Heart right ventricle (tissue), 16 donors: ENCODE data around the gene HDAC11. TPM values are rescaled to one million over a fixed set of nuclear protein-coding genes. Genes with fewer than 3 reads are reported as not detected.

Source experiments
- ATAC-seq, 8 donors: fragments of 200-7000 bp; cut with Tn5 transposase; one replicate each; pipeline ENCODE4 v1.9.1; 2020; ENCODE audit warnings: mild to moderate bottlenecking in 8 of 8, moderate library complexity in 8 of 8, moderate number of reproducible peaks in 1 of 8
- DNase-seq, 2 donors: peaks; one replicate each; pipeline ENCODE4 v3.0.0-alpha.2; 2020
- H3K27ac ChIP-seq, 10 donors: fragments of 200-600 bp; sonication (generic) in 2 of 10; one replicate each; pipeline versions ENCODE4 v1.5.0 to v1.8.0; 2020 to 2022; ENCODE audit warnings: mild to moderate bottlenecking in 3 of 10
- H3K27me3 ChIP-seq, 7 donors: fragments of 200-600 bp; one replicate each; pipeline ENCODE4 v1.8.0; 2021 to 2022; ENCODE audit warnings: mild to moderate bottlenecking in 2 of 7
- H3K36me3 ChIP-seq, 9 donors: fragments of 200-600 bp; sonication (generic) in 1 of 9; one replicate each; pipeline versions ENCODE4 v1.5.0 to v1.8.0; 2020 to 2022; ENCODE audit warnings: mild to moderate bottlenecking in 2 of 9
- H3K4me1 ChIP-seq, 9 donors: fragments of 200-600 bp; sonication (generic) in 1 of 9; one replicate each; pipeline versions ENCODE4 v1.5.0 to v1.8.0; 2020 to 2022; ENCODE audit warnings: mild to moderate bottlenecking in 4 of 9
- H3K4me3 ChIP-seq, 10 donors: fragments of 200-600 bp; sonication (generic) in 2 of 10; one replicate each; pipeline versions ENCODE4 v1.5.0 to v1.8.0; 2020 to 2022; ENCODE audit warnings: mild to moderate bottlenecking in 7 of 10, moderate library complexity in 2 of 10
- H3K9me3 ChIP-seq, 11 donors: fragments of 200-600 bp in 10 of 11; sonication (generic) in 2 of 11; one replicate each; pipeline versions ENCODE4 v1.5.0 to v1.8.0; 2013 to 2022; ENCODE audit warnings: mild to moderate bottlenecking in 2 of 11, control low read depth in 1 of 11, moderate library complexity in 1 of 11
- WGBS, 2 donors: extraction: QIAGEN DNeasy Blood & Tissue Kit; methylation state at CpG; one replicate each; pipeline ENCODE4 v1.1.7; 2013; ENCODE audit warnings: inconsistent platforms in 1 of 2; 5-methylcytosine and 5-hydroxymethylcytosine counted together
- intact Hi-C, 10 donors: fragments of 100-400 bp; cut with DNase I; formaldehyde crosslinking; loops; one replicate each; pipeline versions ENCODE4 v1.11.1 to v1.14.2; 2022
- polyA plus RNA-seq, 2 donors: library from polyadenylated mRNA; stranded (reverse); fragments of 200-250 nt; gene quantifications; one replicate each; pipeline ENCODE4 v1.2.3, GENCODE V29; 2013
- total RNA-seq, 10 donors: library from RNA; stranded (reverse); fragmentation: NEBNext Ultra II Directional in 3 of 10; extraction: Animal tissue kit (Norgen Biotek cat#: 25700) in 3 of 10; gene quantifications; one replicate each; pipeline versions ENCODE4 v1.2.1 to v1.2.4, GENCODE V29; 2021 to 2023
- TF ChIP-seq, protein P1 (sequence below), 9 donors: fragments of 200-600 bp; sonication (generic) in 2 of 9; IDR thresholded peaks; one replicate each; pipeline versions ENCODE4 v1.5.0 to v1.8.0; 2021 to 2022; ENCODE audit warnings: antibody characterized with exemption in 9 of 9, mild to moderate bottlenecking in 5 of 9, moderate library complexity in 1 of 9
- donor health status: Arrhythmogenic right ventricular cardiomyopathy.
- donor health status: ischemic (EF 13 %, LVEDD 7.1; RV severe dilation, severe dysfunction).
- donor health status: healthy with polysubstance abuse.
- donor health status: DM: no; HTN: yes; CAD: no.
- donor health status: DM: no; HTN: no; CAD: no.
- donor health status: ischemic (EF 25% LVEDD 6.9; RV normal size, moderate dysfunction).
- donor health status: ischemic (EF 25% LVEDD 5.7; RV mildly dilated, moderate dysfunction).
- donor health status: healthy.
- donor health status: DM: yes; HTN: yes; CAD: no.
- donor health status: Ischemic cardiomyopathy.
- donor health status: ischemic (EF 35%, LVEDD 5.7; RV mildly dilated, moderate dysfunction).
- donor health status: nonischemic (EF 11% LVEDD 7.7; RV severe dilation, severe dysfunction).
- donor health status: DM: yes; HTN: yes; CAD: no.
- donor health status: PGD.
- donor health status: ischemic (EF 29% LVEDD 5.4; RV normal size, mild dysfunction).
- donor health status: nonischemic (EF 23%, LVEDD 6.1; RV moderate dilation, normal function).

Gene HDAC11
- total and polyA plus RNA-seq, 12 donors, result 15.9 to 46.0 (median 33.3) TPM

DNA sequence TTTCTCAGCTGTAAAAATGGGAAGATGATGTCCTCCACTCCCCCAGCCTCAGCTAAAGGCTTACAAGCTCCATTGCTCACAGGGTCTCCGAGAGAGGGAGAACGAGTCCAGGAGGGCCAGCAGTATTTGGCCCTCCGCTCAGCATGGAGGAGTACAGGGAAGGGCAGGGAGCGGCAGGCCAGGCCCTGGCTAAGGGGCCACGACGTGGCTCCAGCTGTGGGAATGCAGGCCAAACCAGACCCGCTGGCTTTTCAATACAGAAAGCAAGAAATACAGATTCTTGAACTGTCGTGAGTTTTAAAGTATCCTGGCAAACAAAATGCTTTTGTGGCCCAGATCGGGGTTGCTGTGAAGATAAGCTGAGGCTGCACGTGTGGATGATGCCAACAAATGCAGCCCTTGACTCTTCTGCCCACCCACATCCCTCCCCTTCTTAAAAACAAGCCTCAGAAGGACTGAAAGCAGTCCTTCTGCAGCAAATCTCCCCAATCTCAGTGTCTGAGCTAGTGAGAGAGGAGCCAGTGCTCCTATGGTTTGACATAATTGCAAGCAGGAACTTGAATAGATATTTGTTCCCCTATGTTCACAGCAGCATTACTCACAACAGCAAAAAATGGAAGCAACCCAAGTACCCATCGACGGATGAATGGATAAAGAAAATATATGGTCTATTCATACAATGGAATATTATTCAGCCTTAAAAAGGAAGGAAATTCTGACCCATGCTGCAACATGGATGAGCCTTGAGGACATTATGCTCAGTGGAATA lies 50.3 kb downstream of the HDAC11 start:
- 75% methylated on average over 12 of the region's 12 CpGs for WGBS, 2 donors
- Histone ChIP-seq H3K4me3 (no peak overlapping the region), H3K4me1 (peaks cover 0 to 45% (median 10%) of the 10 kb centered on the region in 9 donors), H3K36me3 (no peaks in the 10 kb centered on the region), H3K9me3 (no peaks in the 10 kb centered on the region), H3K27ac (peak overlapping the region in 6 of 10 donors; percentile 9 to 55 (median 26)), H3K27me3 (no peaks in the 10 kb centered on the region)
- DNase-seq, result no peak
- TF ChIP-seq, protein P1, sequence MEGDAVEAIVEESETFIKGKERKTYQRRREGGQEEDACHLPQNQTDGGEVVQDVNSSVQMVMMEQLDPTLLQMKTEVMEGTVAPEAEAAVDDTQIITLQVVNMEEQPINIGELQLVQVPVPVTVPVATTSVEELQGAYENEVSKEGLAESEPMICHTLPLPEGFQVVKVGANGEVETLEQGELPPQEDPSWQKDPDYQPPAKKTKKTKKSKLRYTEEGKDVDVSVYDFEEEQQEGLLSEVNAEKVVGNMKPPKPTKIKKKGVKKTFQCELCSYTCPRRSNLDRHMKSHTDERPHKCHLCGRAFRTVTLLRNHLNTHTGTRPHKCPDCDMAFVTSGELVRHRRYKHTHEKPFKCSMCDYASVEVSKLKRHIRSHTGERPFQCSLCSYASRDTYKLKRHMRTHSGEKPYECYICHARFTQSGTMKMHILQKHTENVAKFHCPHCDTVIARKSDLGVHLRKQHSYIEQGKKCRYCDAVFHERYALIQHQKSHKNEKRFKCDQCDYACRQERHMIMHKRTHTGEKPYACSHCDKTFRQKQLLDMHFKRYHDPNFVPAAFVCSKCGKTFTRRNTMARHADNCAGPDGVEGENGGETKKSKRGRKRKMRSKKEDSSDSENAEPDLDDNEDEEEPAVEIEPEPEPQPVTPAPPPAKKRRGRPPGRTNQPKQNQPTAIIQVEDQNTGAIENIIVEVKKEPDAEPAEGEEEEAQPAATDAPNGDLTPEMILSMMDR (IDR thresholded peaks at IDR 0.05), result no peak
- no peak for ATAC-seq
- intact Hi-C loops, result loop anchor here in 1 of 10 donors (1.0 kb wide), 1 partner anchor 13 kb away; no protein-coding TSS in a partner anchor

DNA sequence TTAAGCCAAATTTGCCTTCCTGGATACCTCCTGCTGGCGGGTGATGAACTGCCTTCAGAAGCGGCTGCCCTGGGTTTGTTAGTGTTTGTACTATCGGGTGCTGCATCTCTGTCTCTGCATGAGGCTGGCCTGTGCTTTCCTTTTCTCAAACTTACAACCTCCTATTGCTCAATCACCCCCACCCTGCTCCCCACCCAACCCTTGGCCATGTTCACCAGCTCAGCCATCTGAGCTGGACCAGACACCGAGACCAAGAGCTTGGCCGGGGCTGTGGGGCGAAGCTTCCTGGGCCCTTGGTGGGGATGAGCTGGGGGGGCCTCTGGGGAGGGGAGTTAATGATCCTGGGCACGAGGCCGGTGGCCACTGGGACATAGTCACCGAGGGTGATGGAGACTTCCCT lies 52.0 kb downstream of the HDAC11 start:
- no peaks in the 10 kb centered on the region for H3K36me3 ChIP-seq
- TF ChIP-seq, protein P1 (IDR thresholded peaks at IDR 0.05), result no peak
- peaks cover 0 to 46% (median 7%) of the 10 kb centered on the region in 9 donors for H3K4me1 ChIP-seq
- no peak for DNase-seq
- H3K27ac ChIP-seq, result no peak overlapping the region
- intact Hi-C loops, result no loop called here
- no peaks in the 10 kb centered on the region for H3K9me3 ChIP-seq
- H3K4me3 ChIP-seq, result no peak overlapping the region
- 81 to 83% methylated on average over 9 of the region's 9 CpGs for WGBS, 2 donors
- H3K27me3 ChIP-seq, result no peaks in the 10 kb centered on the region
- peak in 5 of 8 donors; percentile 23 to 62 (median 54) for ATAC-seq

DNA sequence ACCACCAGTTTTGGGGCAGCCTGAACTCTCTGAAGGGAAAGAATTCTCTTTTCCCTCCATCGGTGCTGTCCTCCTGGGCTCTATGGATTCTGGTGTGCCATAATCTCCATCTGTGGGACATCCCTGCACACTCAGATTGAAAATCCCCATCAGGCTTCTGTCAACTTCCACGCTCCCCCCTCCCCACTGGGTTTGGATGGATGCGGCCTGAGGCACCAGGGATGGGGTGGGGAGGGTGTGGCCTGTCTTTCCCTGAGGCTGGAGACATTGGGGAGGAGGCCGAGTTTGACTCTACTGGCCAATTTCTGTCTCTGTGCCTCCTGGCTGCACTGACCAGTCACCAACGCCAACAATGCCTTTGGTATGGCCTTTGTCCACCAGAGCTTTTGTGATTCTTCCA lies 52.5 kb downstream of the HDAC11 start:
- DNase-seq (no peak), ATAC-seq (peak in 3 of 8 donors; percentile 13 to 23 (median 23))
- Histone ChIP-seq H3K27ac (no peak overlapping the region), H3K9me3 (no peaks in the 10 kb centered on the region), H3K4me3 (no peak overlapping the region), H3K36me3 (no peaks in the 10 kb centered on the region), H3K27me3 (no peaks in the 10 kb centered on the region), H3K4me1 (peaks cover 0 to 51% (median 9%) of the 10 kb centered on the region in 9 donors)
- intact Hi-C loops, result no loop called here
- 74 to 79% methylated on average over 5 of the region's 5 CpGs for WGBS, 2 donors
- TF ChIP-seq, protein P1 (IDR thresholded peaks at IDR 0.05), result no peak

DNA sequence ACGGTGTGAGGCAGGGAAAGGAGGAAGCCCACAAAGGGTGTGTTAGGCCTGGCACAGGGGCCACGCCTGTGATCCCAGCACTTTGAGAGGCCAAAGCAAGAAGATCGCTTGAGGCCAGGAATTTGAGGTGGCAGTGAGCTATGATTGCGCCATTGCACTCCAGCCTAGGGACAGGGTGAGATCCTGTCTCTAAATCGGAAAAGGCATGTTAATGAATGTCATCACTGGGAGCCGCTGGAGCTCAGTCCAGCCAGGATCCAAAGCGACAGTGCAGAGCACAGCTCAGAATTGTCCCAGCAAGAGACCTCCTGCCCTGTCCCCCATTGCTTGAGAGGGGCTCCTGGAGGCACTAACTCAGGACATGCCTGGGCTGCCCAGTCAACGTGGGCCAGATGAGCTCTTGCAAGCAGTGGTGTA lies 53.8 kb downstream of the HDAC11 start:
- intact Hi-C loops, result no loop called here
- Histone ChIP-seq H3K4me1 (peaks cover 0 to 46% (median 9%) of the 10 kb centered on the region in 9 donors), H3K27ac (no peak overlapping the region)

More for the DNA sequence above, 53.8 kb downstream of the HDAC11 start:
- no peak overlapping the region for H3K4me3 ChIP-seq
- DNase-seq (no peak), ATAC-seq (no peak)
- WGBS, 2 donors, result 80 to 87% methylated on average over 8 of the region's 8 CpGs
- H3K27me3 ChIP-seq, result peaks cover 0 to 4% (median 0%) of the 10 kb centered on the region in 7 donors
- H3K9me3 ChIP-seq, result no peaks in the 10 kb centered on the region
- H3K36me3 ChIP-seq, result no peaks in the 10 kb centered on the region
- TF ChIP-seq, protein P1 (IDR thresholded peaks at IDR 0.05), result no peak
